NCI-H460 (cell line): Measurements from ENCODE around the gene FXYD5. TPM values are rescaled to one million over a fixed set of nuclear protein-coding genes. Genes with fewer than 3 reads are reported as not detected.
A peak's percentile ranks its signal among the peaks of the same experiment; 100 is the strongest.
"Not testable (repeated sequence)": the region's sequence is repeated elsewhere in the genome, so short reads cannot be mapped to it uniquely, and the experiment has no call there.

Experiments used
- DNase-seq: peaks from one replicate; pipeline ENCODE4 v3.0.0-alpha.2; 2016; ENCODE audit warnings: low read depth; ENCODE audit errors: extremely low read depth
- total RNA-seq: library from RNA; depleted of rRNA; stranded (reverse); fragments of >200 nt; shearing (Covaris generic); gene quantifications from 2 replicates; pipeline ENCODE4 v1.2.3, GENCODE V29; 2014

FXYD5 gene
- total RNA-seq, 1 experiment from 2014 or later, result 104 TPM

DNA sequence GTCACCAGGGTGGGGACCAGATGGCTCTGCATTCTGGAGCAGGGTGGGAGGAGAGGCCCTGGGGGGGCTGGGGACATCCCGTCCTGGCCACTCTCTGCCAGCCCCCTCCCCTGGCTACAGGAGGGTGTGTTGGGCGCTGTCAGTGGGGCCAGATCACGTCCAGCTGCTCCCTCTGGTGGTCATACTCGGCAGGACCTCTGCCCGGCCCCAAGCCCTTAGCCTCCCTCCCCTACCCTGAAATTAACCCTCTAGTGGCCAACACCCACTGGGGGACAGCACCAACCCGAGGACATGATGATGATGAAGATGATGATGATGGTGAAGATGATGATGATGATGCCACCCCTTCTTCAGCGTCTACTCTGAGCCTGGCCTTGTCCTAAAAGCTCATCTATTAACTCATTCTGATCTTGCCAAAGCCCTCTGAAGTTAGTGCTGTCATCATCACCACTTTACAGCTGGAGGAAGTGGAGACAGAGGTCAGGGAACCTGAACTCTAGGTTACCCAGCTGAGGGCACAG is 19.1 kb upstream of the FXYD5 start:
- DNase-seq, result peak; percentile 50

DNA sequence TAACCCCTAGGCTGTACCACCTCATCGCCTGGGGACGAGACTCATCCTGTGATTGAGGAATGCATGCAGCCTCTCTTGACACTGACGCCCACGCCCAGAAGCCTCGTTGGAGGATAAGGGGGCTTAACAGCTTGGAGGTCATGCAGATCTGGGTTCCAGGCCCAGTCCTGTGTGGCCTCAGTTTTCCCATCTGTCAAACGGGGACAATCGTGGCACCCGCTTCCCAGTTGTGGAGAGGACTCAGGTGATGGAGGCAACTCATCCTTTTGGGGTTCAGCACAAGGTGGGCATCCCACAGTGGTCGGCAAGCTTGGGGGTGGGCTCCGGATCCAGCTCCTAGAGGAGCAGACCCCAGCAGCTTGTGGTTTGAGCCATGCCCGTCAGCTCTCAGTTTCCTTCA is 18.3 kb upstream of the FXYD5 start:
- no peak for DNase-seq

DNA sequence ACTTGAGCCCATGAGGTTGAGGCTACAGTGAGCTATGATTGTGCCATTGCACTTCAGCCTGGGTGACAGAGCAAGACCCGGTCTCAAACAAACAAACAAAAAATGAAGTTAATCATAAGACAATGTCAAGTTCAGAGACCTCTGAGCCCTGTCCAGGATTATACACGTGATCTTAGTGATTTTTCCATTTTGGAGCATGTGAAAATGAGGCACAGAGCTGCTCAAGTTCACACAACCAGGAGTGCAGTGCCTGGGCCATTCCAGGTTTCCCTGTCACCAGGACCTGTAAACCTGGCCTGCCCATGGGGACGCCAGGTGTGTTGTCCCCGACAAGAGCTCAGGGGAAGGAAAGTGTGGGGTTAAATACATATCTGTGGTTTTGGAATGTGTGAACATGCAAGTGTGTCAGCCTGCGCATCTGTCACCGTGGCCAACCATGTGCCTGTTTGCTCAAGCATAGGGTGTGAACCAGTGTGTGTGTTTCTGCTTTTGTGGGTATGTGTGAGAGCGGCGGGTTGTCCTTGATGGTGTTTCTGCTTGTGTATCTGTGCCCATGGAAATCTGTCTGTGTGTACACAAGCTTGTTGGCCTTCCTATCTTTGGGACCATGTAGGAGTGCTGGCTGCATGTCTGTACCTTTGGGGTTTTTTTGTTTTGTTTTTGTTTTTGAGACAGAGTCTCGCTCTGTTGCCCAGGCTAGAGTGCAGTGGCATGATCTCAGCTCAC is 17.4 kb upstream of the FXYD5 start:
- no peak for DNase-seq

DNA sequence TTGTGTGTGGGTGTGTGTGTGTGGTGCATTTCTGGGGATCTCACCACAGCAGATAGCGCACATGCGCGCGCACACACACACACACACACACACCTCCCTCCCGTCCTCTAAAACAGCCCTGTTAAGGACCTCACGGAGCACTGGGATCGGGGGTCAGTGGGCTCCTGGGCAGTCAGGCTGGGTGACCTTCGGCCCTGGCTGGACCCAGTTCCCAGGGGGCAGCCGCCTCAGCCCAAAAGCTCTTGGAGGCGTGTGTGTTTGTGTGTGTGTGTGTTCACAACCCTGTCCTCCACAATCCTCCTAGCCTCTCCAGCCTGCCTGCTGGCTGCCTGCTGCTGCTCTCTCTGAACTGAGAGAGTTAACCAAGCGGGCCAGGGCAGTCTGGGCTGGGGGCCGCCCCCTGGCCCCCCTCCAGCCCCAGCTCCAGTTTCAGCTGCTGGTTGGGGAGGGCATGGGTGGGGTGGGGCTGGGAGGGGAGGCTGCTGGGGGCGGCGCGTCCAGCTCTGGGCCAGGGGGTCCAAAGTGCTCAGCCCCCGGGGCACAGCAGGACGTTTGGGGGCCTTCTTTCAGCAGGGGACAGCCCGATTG is 16.1 kb upstream of the FXYD5 start, which contains the start of gene FXYD1:
Gene FXYD1 (plus strand): TSS at position 520 of the 588 bp plus-strand sequence. CDS start 1,256 bp downstream, outside the sequence.
- no peak for DNase-seq

DNA sequence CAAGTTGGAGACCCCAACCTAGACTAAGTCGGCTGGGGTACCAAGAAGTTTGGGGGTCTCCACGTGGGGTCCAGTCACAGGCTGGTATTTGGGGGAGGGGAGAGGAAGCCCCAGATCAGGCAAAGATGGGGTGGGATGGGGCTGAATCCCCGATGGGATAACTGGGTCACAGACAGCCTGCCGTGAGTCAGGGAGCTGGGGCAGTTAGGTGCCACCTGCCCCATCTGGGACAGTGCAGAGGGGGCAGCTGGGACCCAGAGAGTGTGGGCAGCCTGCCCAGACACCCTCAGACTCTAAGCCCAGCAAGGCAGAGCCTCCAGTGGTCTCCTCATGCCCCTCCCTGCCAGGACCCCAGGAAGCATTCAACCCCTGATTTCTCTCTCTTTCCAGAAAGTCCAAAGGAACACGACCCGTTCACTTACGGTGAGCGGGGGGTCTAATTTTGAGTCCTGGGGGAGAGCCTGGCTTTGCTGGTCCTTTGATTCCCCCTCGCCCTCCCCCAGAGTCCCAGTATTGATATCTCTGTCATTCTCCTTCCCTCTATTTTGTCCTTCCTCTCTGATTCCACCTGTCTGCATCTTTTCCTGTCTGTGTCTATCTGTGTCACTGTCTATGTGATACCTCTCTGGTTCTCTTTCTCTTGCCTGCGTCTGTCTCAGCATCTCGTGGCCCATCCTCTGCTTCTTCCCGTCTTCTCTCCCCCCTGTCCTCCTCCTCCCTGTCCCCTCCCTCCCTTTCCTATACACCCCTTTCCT is 14.2 kb upstream of the FXYD5 start:
- DNase-seq, result no peak

DNA sequence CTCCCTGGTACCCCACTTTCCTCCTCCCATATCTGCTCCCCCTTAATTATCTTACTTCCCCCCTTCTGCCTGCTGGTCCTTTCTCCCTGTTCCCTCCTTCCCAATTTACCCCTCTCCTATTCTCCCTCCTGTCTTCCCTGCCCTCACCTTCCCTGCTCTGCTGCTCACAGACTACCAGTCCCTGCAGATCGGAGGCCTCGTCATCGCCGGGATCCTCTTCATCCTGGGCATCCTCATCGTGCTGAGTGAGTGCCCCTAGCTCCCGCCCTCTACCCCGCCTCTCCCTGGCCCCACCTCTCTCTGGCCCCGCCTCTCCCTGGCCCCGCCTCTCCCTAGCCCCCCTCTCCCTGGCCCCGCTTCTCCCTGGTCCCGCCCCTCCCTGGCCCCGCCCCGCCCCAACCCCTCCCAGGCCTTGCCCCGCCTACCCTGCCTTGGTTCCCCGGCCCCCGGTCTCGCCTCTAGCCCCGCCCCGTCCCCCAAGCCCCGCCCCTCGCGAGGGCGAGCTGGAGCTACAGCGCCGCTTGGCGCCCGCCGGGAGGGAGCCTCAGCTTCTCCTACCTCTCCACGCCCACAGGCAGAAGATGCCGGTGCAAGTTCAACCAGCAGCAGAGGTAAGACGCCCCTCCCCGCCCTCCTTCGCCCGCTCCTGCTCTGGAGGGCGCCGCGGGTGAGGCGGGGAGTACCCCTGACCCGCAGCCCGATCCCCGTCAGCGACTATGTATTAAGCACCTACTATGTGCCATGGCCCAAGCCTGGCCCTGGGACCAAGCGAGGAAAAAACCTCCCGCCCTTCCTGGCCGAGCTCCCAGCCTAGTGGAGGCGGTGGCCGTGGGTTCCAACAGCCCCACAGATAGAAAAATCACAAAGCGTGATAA is 13.3 kb upstream of the FXYD5 start:
- peak; percentile 83 for DNase-seq

DNA sequence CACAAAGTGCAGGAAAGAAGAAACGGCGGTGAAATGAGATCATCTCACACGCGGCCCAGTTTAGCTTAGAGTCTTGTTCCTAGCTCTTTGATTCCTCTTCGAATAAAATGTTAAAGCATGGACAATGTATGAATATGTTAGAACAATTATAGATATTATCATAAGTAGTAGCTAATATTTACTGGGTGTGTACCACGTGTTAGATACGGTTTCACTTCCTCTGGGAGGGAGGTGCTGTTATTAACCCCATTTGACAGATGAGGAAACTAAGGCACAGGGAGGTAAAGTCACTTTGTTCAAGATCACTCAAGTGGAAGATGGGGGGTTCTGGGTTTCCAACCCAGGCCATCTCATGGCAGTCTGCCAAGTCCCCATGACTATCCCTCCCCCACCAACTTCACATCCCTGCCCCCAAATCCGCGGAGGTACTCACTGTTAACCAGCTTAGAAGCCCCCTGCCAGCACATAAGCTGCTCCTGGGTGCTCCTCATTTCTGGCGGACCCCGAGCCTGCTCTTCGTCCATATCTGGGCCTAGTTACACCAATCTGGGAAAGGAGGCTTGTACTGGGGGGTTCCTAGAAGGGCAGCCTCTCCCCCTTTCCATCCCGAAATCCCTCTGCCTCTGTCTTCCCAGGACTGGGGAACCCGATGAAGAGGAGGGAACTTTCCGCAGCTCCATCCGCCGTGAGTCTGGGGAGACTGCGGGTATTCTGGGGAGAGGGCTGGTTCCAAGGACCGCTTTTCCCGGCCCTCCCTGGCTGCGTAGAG is 12.5 kb upstream of the FXYD5 start:
- no peak for DNase-seq

DNA sequence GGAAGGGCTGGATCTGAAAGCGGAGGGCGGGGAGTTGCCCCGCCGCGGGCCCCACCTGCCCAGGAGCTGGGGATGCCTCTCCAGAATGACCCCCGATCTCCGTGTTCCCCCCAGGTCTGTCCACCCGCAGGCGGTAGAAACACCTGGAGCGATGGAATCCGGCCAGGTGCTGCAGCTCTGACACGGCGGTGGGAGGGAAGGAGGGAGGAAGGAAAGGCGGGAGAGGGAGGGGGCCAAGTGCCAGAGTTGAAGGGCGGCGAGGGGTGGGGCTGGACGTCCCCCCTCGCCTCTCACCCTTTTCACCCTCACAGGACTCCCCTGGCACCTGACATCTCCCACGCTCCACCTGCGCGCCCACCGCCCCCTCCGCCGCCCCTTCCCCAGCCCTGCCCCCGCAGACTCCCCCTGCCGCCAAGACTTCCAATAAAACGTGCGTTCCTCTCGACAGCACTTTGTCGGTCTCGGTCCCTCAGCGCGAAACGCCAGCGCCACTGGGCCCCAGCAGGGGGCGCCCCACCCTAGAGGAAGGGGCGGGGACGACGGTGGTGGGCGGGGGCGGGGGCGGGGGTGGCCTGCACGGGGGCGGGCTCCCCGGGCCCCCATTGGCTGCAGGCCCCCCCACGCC is 11.8 kb upstream of the FXYD5 start:
- DNase-seq, result no peak

DNA sequence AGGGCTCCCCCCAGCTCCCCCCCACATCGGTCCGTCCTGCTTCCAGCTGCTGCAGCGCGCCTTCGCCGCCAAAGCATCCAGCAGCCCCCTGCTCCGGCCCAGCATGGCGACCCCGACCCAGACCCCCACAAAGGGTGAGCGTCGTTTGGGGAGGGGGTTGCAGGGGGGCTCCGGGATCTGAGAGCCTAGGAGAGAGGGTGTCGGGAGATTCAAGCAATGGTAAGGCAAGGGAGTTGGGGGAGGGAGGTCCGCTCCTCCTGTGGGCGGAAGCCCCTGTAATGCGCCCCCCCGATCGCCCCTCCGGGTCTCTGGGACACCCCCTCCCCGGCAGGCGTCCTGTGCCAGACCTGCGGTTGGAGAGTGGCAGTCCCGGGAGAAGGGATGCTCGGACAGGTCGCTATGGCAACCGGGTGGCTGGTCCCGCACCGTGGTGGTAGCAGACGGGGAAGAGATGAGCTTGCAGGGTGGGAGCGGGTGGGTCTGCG is 11.3 kb upstream of the FXYD5 start, which contains the start of gene FXYD7:
Gene FXYD7 (plus strand): TSS at position 25 of the 485 bp plus-strand sequence. CDS start 79 bp downstream, at position 104.
- no peak for DNase-seq

DNA sequence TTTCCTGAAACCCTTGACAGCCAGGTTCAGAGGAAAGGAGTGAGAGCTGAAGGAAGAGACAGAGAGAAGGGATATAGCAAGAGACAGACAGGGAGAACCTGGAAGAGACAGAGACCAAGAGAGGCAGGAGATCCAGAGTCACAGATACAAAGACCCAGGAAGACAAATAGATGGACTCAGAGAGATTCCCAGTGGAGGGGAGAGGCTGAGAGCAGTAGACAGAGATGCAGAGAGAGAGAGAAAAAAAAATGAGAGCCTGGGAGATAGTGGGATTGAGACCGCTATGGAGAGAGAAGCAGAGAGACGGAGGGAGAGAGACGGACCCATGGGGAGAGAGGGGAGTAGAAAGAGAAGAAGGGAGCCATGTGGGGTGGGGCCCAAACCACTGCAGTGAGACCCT is 10.7 kb upstream of the FXYD5 start:
- no peak for DNase-seq

DNA sequence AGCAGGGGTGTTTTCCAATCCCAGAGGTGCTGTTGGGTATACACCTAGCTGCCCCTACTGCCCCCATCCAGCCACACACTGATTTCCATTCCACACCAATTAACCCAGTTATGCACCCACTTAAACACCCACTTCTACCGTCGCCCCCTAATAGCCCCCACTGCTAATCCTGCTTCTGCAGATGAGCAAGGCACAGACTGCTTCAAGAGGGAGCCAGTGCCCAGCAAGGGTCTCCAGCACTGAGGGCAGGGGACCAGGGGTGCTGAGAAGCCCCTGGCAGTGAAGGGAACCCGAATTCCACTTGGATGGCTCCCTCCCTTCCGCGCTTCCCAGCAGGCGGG is 10.3 kb upstream of the FXYD5 start:
- no peak for DNase-seq

DNA sequence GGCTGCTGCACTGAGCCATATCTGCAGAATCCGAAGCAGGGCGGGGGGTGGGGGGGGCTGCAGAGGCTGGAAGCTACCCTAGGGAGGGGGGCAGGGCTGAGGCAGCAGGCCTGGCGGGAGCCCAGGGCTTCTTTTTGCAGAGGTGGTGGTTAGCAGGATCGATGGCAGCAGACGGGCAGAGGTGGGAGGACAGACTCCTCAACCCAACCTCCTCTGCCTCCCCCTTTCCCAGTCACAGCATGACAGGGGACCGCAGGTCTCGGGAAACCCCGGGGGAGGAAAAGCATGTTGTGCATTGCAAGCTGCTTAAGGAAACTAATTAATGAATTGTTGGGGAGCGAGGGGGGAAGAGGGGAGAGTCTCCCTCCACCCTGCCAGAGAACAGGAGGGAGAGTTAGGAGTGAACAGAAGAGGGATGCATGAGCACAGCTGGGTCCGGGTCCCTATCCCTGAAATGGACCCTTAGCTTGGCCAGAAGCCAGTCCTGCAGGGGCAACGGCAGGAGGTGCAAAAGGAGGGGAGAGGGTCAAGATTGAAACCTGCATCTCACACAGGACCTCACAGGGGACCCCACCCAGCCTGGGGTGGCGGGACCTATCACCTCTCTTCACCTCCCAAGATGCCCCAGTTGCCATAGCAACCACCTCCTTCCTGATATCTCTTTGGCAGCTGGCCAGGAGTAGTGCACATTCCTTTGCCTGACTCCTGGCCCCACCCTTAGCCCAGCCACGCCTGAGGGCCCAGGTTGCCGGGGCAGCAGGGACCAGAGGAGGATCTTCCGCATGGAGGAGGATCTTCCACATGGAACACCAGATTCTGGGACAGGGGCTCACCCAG is 9.7 kb upstream of the FXYD5 start:
- no peak for DNase-seq

DNA sequence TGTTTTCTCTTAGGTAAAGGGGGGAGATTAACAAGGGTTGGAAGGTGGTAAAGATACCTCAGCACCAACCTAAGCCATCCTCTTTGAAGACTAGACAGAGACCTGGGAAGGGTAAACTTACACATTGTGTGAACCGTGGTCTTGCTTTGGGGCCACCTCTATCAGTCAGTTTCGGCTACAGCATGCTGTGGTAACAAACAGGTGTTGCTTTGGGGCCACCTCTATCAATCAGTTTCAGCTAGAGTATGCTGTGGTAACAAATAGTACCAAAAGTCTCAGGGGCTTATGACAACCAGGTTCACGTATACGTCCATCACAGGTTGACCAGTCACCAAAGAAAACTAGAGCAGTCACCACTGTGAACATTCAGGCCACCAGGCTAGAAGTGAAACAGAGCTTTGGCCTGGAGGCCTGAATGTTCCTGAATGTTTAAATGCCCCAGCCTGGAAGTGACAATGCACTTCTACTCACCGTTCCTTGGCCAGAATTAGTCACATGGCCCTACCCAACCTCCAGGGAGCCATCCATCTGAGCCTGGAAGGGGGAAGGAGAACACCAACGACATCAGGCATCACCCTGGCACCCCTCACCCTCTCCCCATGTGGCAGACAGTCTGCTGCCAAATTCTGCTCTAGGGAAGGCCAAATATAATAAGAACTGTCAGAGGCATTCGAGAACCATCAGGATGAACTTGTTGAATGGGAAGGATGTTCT is 7.6 kb upstream of the FXYD5 start:
- DNase-seq, result no peak

DNA sequence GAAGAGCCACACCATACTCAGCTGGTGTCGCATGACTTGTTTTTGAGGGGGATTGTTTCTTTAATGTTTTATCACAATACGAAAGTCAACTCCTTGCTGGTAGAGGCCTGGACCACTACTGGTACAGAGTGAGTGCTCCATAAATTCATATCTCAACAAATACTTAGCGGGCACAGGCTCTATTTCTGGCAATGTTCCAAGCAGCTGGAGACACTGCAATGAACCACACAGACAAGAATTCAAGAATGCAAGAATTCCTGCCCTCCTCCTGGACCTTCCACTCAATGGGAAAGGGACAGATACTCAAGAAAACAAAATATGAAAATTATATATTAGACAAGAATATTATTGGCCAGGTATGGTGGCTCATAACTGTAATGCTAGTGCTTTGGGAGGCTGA is 5.1 kb upstream of the FXYD5 start:
- DNase-seq, result no peak

DNA sequence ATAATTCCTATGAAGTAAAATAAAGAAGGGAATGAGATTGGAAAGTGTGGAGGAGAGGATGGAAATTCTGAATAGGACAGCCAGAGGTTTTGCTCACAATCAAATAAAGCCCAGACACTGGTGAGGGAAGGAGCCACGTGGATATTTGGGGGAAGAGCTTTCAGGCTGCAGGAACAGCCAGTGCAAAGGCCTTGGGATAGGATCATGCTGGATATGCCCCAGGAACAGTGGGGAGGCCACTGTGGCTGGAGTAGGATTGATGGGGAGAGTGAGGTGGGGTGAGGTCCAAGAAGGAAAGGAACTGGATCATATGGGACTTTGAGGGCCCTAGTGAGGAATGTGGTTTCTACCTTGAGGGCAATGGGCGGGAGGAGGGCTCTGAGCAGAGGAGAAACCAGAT is 4.1 kb upstream of the FXYD5 start:
- DNase-seq, result no peak

DNA sequence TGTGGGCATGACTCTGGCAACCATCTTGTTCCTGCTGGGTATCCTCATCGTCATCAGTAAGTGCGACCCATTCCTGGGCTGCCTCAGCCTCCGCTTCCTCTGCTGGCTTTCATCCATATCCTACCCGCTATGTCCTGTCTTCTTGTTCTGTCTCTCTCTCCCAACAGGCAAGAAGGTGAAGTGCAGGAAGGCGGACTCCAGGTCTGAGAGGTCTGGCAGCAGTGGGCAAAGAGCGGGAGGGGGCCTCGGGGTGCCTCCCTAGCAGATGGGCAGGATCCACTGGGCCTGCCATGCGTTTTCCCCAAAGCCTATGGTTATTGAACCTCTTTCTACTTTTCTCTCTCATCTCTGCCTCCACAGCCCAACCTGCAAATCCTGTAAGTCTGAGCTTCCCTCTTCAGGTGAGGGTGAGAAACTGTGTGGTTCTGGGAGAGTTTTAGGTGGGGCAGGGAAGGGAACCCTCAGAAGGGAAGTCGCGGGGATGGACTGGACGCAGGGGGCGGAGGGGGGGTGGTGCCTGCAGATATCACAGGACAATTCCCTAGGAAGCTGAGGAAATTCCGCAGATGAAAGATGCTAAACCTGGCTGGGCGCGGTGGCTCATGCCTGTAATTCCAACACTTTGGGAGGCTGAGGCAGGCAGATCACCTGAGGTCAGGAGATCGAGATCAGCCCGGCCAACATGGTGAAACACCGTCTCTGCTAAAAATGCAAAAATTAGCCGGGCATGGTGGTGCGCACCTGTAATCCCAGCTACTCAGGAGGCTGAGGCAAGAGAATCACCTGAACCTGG is 3.1 kb upstream of the FXYD5 start:
- DNase-seq, result no peak

DNA sequence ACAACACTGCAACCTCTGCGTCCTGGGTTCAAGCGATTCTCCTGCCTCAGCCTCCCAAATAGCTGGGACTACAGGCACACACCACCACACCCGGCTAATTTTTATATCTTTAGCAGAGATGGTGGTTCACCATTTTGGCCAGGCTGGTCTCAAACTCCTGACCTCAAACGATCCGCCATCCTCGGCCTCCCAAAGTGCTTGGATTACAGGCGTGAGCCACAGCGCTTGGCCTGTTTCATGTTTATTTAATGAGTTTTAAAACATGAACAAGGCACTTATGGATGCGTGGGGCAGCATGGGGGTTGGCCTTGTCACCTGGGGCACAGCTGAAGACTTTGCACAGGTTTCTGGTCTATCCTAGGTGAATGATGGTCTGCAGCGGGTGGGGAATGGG is 1.4 kb upstream of the FXYD5 start:
- not testable (repeated sequence) for DNase-seq
